NCI-H1092 (cell line): ENCODE data around the gene ARHGAP19.

ENCODE experiments used
- DNase-seq: peaks from one replicate; lab custom pipeline; 2025; lab: John Stamatoyannopoulos, UW

The ARHGAP19 gene

GRCh38 chr10:97192952-97193435 lies 99.4 kb downstream of the ARHGAP19 start:
- DNase-seq, result no peak

DNA sequence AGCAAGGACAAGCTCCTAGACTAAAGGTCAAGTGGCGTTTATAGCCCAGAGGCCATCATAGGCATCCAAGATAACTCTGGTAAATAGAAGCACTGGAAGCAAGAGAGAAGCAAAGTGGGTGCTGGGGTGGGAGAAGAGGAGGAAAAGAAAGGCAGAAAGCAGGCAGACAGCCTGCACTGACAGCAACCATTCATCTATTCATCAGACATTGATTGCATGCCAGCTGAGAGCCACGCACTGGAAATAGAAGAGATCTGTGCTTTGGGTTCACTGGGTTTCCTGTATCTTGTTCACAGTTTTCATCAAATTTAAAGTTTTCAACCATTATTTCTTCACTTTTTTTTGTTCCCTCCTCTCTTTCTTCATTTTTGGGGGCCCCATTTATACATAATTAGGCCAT lies 102.0 kb downstream of the ARHGAP19 start:
- DNase-seq, result no peak

GRCh38 chr10:97188261-97188711 lies 104.2 kb downstream of the ARHGAP19 start:
- DNase-seq, result peak; percentile 80

DNA sequence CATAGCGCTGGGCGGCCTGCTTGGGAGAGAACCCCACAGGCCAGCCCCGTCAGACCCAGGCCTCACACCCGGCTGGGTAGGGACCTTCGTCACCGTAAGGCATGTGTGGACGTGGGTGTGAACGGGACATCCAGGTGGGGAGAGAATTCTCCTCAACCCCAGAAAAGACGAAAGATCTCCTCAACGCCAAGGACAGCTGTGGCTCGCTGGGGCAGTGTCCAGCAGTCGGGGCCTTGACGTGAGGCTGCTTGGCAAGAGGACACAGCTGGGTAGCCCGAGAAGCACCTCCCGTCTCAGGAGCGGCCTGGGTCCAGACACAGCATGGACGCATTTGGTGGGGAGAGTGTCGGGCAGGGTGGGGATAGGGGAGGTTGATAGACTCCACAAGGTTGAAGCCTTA lies 105.5 kb downstream of the ARHGAP19 start:
- no peak for DNase-seq

DNA sequence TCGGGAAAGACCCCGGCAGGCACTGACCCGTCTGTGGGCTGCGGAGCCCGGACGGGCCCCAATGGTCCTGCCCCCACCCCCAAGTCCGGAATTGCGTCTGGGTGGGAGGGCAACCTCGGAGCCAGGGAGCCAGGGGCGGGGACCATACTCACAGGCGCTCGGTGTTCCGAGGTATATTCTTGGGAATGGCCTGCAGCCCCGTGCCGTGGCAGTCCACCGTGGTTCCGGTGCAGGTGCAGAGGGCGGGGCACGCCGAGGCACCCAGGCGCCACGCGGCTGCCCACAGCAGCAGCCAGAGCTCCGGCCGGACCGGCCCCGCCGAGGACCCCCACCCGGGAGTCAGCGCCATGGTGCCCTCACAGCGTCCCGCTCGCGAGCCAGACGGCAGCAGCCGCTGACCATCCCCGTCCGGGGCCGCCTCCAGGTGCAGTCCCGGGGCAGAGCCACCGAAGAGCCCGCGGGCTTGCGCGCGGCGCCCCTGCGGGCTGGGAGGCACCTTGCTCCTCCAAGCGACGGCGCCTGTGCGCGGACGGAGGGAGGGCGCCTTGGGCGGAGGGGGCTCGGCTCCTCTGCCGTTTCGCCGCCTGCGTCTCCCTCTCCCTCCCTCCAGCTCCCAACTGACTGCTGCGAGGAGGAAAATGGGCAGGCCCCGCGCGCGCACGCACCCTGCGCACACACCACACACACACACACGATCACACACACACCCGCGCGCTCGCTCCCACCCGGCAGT lies 106.9 kb downstream of the ARHGAP19 start, which contains the start of gene SLIT1:
Gene SLIT1 (minus strand): TSS at position 634 of the 733 bp plus-strand sequence. CDS start 285 bp downstream, at position 349.
- DNase-seq, result peak; percentile 58

DNA sequence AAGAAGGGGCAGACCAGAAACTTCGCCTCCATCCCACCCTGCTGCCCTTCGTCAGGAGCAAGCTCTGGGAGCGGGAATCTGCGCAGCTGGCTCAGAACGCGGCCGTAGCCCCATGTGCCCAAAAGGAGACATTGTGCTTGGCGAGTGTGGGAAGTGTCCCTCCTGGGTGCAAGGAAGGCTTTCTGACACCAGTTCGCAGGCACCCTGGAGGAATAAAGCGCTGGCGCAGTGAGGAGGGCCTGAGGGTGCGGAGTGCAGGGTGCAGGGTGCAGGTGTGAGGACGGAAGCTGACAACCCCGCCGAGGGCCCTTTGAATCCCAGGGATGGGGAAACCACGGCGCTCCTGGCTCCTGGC lies 107.5 kb downstream of the ARHGAP19 start:
- DNase-seq, result no peak

DNA sequence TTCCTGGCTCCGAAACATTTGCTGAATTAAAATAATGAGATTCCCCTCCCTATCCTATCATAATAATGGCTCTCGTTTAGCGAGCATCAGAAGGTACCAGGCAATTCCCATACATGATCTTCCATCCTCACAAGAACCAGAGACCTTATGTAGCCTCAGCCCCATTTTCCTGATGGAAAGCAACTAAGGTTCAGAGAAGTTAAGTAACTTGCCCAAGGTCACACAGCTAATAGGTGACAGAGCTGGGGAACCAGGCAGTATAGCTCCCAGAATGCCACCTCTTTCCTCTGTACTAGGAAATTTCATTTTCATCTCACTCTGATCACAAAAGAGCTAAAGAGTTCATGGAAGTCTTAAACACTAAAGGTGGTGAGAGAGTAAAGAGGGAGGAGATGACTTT lies 109.1 kb downstream of the ARHGAP19 start:
- no peak for DNase-seq

DNA sequence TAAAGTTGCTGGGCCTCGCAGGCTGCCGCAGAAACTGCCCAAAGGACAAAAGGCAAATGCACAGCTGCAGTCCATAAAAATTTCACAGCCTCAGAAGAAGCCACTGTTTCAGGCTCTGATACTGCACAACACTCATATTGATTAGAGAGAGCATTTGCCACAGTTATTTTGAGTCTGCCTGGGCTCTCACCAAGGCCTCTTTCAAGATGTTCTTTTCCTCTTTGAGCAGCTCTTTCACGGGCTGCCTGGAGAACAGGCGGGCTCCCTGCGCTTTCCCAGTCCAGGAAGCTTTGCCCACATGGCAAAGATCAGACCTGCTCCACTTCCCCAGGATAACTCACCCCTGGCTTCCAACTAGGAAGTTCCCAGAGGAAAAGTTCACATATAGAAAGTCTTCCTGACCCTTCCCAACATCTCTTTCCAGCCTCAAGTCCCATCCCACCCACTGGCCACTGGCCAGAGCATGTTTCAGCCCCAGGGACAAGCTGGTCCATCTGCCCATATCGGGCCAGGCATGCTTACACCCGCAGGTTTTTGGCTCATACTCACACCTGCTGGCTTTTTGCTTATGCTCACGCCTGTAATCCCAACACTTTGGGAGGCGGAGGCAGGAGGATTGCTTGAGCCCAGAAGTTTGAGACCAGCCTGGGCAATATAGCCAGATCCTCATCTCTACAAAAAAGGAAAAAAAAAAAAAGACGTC lies 110.0 kb downstream of the ARHGAP19 start:
- DNase-seq, result no peak

DNA sequence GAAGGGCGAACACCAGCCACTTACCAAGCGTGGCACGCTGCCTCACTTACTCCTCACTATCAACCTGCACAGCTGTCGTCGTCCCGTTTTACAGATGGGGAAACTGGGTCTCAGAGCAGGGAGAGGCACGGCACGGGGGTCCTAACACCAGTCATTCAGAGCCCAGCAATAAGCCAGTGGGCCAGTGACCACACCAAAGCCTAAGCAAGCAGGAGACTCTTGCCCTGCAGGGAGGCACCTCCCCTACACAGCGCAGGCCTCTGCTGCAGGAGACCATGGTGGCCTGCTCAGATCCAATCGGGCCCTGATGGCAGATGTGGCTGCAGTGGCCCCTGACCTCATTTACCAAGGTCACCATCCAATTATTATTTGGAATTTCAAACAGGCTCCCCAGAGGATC lies 111.5 kb downstream of the ARHGAP19 start:
- DNase-seq, result no peak

- DNase-seq, result no peak
Observed at GRCh38 chr10:97180363-97180755, 112.1 kb downstream of the ARHGAP19 start.

DNA sequence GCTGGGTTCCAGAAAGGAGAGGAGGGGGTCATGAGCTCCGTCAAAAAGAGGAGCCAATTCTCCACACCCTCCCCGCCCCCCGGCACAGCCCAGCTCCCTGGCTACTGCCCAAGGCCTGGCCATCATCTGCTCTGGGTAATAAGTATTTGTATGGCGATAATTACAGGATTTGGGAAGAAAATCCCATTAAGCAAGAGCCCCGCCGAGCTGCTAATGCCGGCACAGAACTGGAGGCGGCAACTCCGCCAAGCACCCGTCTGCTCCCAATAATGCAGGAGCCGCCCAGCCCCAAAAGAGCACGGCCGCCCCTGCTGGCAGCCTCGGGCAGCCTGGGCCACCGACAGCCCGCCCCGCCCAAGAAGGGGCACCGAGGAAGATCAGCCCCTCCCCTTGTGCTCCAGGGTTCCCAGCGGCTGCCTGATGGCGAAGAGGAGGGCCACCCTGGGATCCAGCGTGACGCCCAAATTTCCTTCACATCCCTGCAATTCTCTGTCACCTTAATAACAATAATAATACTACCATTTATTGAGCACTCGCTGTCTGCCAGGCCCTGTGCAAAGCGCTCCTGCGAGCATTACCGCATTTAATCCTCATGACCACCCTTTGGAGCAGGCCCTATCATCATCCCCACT lies 112.6 kb downstream of the ARHGAP19 start:
- peak; percentile 77 for DNase-seq

GRCh38 chr10:97179311-97179710 lies 113.1 kb downstream of the ARHGAP19 start:
- DNase-seq, result no peak

DNA sequence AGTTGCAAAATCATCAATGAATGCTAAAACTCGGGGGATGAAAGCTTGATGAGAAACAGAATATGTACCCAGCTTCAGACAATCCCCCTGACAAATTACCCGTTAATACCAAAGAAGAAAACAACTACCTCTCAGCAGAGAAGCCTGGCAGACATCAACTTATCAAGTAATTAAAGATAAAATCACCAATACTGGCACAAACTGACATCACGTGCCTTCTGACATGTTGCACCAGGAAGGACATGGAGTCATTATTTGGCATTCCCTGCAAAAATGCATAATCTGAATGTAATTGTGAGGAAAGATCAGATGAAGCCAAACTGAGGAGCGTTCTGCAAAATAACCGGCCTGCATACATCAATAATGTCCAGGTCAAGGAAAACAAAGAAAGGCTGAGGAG lies 114.4 kb downstream of the ARHGAP19 start:
- no peak for DNase-seq

- DNase-seq, result no peak
Observed at GRCh38 chr10:97176226-97176625, 116.2 kb downstream of the ARHGAP19 start.

DNA sequence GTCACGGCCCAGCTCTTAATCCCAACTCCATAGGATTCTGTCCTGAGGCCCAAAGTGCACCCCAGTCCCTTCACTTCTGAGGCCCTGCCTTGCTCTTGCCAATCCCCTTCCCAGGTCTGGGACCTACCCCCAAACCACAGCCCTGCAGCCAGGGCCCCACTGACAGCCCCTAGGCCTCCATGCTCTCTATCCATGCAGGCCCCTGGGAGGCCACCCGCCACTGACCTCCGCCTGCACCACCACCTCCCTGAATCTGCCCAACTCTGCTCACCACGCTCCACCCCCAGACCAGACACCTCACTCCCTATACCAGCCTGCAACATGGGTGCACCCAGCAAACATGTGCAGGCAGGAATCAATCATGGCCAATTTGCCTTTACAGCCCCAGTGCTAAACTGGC lies 116.9 kb downstream of the ARHGAP19 start:
- no peak for DNase-seq

DNA sequence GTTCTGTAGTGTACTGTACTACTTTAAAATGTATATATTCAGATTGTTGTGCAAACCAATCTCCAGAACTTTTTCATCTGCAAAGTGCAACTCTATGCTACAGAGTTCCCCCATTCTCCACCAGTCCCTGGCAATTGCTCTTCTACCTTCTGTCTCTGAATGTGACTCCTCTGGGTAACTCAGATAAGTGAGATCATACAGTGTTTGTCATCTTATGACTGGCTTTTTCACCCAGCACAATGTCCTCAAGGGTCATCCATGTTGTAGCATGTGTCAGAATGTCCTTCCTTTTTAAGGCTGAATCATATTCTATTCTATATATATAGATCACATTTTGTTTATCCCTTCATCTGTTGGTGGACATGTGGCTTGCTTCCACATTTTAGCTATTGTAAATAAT lies 117.5 kb downstream of the ARHGAP19 start:
- DNase-seq, result no peak

DNA sequence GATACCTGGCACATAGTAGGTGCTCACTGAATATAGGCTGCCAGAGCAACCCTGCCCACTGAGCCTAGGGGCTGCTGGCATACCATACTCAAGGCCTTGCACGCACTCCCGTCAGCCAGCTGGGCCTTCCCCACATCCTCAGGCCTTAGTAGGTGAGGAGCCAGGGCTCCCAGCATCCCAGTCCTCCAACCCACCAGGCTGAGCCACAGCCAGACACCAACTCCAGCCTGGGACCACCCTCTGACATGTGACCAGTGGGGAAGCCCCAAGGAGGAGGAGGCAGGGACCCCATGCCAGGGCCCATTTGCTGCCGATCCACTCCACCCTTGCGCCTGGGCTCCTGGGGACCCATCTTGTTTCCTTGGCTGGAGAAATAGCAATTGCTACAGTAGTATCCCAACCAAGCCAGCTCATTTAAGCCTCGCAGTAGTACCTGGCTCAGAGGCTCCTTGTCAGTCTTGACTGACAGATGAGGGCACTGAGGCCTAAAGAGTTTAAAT lies 118.1 kb downstream of the ARHGAP19 start:
- no peak for DNase-seq

GRCh38 chr10:97173036-97173435 lies 119.4 kb downstream of the ARHGAP19 start:
- DNase-seq, result no peak
